Cerebellar cortex (tissue), 1 donor: Measurements from ENCODE around the gene NTM.

Experiments
- DNase-seq: peaks from one replicate; pipeline ENCODE4 v3.0.0-alpha.2; 2015; ENCODE audit warnings: low spot score

Gene NTM

DNA sequence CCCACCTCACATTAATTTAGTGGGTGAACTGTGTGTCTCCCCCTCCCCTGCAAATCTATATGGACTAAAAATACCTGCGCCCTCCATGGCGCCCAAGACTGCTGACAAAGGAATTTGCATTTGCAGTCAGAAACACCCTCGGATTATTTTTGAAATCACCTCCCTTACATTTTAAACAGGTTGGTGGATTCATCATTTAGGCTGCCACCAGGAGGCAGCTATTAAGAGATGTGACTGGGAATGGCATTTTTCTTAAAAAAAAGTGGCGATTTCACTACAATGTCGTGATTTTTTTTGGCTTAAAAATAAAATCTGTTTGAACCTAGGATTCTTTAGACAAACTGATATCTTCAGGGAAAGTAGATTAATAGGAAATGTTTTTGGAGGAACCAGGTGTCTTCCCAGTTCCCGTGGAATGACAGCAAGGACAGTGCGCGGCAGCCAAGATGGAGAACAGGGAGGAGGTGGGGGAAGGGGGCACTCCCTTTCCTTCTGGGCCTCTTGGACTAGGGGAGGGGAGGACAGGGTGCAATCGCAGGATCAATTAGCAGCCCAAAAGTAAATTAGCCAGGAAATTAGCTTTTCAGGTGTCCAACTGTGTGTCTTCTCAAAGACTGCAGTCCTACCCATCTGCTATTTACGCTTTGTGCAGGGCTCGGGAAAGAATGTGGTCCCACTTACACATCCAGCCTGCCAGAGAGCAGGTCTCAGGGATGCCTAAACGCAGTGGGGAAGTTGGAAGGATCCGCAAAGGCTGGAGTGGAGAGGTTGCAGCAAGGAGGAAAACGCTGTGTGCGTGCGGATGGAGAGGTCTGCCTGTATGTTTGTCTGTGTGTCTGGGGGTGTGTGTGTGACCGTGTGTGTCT is 496.4 kb downstream of the NTM start:
- peak; percentile 89 for DNase-seq

DNA sequence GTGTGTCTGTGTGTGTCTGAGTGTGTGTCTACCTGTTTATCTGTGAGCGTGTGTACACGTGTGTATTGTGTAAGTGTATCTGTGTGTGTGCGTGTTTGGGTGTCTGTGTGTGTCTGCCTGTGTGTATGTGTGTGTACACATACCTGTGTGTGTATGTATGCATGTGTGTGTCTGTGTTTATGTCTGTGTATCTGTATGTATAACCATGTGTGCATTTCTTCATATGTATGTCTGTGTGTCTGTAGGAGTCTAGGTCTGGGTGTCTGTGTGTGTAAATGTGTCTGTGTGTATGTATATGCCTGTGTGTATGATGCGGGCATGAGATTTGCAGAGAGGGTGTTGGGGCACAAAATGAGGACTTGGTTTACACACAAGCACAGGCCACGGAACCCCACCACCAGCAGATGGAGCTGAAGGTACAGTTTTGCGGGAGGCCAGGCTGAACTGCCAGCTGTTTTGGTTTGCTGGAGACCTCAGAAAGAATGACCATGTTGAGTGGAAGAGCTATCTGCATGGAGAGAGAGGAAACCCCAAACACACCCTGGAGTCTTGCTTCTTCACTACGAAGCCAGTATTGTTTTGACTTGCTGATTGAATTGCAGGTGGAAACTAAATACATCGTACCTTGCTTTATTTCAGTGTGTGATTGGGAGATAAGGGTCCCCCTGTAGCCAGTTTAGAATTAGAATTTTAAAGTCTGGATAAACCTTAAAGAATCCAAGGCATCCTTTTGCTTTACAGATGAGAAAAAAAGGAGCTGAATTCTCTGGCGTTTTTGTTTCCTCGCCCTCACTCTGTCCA is 497.2 kb downstream of the NTM start:
- peak; percentile 88 for DNase-seq

DNA sequence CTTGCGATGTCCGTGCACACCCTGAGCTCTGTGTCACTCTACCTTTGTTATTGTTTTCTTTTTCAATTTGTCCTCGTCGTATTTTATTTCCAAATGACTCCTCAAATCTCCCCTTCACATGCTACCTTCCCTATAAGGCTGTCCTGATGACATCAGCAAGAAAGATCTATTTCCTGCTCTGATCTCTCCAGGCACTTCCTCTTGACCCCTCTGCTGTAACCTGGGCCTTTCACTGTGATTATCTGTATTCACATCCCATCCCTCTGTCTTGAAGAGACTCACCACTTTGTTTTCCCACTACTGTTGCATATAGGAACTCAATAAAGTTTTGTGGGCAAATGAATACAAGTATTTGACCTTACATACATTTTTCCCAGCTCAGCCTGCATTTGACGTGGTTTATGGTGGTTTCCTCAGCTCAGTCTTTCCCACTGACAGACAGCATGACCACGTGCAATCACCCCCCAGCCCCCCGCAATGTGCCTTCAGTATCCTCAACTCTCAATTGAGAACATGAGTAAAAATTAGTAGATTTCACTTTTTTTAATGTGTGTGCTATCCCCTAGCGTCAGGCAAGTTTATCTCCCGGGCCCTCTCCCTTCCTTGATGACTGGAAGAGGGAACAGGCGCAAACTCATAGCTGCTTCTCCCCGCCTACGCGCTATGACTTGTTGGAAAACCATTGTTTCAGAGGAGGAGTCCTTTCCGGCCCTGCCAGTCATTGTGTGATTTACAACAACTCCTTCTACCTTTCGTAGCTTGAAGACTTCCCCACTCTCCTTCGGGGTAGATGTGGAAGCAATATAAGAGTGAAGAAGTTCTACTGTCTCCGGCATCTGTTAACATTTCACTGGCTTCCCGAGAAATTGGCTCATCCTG is 498.5 kb downstream of the NTM start:
- DNase-seq: no peak

DNA sequence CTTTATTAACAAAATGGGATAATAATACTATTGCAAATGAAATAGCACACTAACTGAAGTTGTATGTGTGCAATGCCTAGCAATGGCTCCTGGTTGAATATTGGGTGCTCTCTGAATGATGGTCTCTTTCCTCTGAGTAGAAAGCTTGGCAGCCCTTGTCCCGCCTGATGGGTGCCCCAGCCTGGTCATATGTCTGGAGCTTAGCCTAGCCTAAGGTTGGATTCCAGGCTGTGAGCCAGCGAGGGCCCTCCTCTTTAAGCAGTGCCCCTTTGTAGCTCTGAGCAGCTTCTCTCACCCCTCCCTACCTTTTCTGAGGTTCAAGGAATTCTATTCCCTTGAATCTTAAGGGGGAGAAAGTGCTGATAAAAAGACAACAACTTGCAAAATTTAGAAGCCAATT is 499.9 kb downstream of the NTM start:
- no peak for DNase-seq

DNA sequence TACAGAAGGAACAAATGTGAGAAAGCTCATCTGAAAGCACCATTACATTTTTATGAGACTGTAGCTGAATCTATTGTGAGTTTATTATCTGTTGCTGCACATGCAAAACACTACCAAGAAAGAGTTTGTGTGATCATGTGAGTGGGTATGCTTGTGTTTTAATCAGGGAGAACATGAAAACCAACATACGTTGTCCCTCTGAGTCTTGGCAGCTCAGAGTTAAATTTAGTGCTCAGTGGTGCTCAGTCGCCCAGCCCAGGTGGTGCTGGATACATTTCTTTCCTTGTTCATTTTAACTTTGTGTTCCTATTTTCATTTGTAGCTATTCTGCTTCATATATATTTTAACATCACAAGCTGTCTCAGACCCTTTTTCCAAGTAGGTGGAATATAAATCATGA is 500.6 kb downstream of the NTM start:
- peak; percentile 59 for DNase-seq

DNA sequence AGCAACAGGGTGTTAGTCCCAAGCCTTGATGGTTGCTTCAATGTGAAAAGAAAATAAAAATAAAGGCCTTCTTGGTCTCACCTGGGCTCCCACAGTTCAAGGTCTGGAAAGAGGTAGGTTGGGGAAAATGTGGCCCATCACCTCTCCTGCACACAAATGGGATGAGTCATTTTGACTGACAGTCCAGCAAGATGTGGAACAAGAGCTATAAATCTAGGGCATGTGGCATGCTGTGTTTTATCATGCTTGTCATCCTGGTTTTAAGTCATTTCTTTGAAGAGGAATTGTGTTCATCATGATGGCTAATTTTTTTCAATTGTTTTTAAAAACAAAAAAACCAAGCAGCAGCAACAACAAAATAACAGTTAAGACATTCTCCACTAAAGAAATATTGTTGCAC is 503.7 kb downstream of the NTM start:
- peak; percentile 63 for DNase-seq

DNA sequence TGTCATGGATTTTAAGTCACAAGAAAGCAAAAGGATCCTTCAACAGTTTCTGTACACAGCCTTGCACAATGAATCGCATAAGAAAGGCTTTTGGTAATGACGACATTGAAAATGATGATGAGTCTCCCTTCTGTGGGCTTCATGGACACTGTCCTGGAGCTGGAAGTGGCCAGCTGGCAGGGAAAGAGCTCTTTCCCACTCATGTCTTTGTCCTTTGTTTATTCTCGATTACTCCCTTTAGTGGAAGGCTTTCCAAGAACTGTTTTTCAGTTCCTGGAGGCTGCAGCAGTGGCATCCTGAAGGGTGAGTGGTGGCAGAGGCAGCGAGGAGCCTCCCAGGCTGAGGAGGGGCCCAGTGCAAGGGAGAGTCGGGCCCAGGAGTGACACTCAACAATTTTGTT is 505.2 kb downstream of the NTM start:
- no peak for DNase-seq

DNA sequence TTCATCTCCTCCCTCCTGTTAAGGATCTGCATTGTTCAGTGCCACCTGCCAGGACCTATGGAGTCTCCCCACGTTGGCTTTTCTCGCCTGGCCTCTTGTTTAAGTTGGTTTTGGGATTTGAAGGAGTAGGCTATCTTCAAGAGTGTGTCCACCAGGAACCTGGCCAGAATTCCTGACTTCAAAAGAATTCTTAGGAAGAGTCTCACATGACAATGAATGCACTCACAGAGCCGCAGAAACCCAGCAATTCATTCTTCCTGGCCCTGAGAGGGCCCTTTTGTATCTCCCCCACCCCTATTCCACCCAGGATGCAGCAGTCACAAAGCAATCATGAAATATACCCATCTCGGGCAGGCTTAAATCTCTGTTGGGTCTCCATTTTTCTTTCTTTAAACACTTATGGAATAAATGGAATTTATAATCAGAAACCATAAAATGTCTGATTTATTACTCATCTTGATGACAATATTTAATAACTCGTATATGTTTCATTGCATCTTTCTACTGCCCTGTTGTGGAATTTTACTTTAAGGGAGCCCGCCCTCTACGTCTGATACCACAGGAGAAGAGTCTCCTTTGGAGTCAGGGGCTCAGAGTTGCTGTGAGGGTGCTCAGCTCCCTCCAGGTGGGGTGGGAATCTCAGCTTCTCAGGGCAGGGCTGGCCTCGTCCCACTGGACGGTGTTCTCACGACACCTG is 507.0 kb downstream of the NTM start:
- no peak for DNase-seq

DNA sequence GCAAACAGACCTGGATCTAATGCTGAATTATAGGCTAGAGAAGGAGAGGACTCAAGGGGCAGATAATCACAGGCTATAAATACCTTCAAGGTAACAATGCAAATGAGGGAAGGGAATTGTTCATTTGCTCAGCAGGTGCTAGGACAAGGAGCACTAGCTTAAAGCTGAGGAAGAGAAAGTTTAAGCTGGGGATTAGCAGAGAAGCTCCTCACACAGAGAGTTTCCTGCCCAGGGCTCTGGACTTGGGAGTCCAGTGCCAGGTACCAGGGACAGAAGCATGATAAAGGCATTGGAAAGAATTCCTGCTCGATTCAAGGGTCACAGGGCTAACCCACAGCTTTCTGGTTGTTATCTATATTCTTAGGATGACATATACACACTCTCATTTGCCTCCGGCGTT is 509.9 kb downstream of the NTM start:
- no peak for DNase-seq

DNA sequence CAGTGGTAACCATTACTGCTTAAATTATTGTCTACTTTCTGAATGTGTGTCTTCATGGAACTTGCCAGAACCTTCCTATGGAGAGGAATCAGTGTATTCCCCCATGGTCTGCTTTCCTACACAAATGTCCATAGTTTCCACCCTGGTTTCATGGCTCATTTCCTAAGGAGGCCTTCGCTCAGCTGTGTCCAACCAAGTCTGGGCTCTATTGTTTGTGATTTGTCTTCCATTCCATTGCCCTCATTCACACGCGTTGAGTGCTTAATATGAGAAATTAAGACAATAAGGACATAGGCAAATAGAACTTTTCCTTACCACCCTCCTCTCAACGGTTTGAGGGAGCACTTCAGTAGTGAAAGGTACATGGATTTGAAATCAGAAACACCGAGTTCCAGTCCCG is 510.6 kb downstream of the NTM start:
- no peak for DNase-seq

DNA sequence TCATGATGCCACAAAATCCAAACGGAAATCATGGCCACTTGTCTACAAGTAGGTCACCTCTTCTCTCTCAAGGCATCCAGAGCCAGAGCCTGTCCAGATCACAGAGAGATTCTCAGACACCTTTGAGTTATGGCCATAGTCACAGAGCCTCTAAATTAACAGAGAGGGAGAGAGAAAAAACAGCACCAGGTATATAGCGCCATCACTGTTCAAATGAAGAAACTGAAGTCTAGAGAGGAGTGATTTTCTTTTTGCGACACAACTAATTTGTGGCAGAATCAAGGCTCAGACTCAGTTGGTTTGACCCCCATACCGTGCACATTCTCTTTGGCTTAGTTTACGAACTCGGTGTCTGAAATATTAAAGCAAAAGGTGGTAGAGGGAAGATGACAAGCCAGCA is 512.9 kb downstream of the NTM start:
- no peak for DNase-seq

DNA sequence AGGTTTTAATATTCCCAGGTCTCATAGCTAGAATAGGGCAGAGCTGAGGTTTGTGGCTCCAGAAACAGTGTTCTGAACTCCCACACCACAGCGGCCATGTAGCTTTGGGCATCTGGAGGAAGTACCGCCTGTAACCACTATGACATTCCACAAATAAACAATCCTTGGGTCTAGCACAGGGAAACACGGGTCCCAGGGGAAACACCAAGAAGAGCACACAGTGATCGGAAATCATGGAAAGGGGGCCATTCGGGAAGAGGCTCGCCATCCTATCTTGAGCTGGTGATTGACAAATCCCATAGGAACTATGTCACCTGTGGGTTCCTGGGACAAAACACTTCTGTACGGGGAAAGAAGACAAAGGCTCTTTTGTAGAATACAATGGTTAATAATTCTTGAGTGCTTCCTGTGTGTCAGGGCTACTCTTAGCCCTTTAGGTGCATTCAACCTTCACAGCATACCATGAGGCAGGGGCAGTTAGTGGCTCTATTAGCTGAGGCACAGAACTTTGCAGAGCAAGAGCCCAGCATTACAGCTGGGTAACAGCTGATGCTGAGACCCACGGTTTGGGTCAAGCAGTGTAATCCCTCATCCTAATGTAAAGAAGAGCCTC is 514.2 kb downstream of the NTM start:
- no peak for DNase-seq

DNA sequence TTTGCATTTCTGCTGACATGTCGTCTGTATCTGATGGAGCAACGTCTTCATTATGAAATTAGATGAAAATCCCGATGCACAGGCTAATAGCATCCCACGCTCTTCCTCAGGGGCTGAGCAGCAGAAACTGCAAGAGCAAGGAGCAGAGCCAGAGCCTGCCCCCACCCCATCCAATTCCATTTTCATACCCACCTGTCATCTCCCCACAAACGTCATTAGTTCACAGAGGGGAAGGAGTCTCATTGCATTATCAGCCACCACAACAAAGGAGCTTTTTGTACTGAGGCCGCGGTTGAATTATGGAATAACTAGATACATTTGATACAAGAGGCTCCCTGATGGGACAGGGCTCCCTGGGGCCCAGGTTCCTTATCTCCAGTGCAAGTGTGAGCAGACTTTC is 515.0 kb downstream of the NTM start:
- no peak for DNase-seq

DNA sequence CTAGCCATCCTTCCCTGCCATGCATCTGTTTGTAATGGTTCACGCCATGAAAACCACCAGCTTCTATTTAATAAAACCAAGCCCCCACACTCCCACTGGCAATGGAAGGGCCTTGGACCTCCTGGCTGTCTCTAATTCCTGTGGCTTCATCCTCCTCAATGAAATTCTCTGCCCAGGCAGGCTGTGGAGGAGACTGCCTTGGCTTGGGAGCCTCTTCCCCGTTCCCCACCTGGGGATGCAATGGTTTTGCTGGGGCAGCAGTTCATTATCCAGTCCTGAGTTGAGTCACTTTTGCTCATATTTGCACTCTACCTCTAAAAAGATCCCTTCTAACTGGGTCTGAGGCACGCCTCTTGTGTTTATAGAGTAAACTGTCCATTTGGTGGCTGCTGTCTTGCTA is 515.8 kb downstream of the NTM start:
- DNase-seq: no peak

DNA sequence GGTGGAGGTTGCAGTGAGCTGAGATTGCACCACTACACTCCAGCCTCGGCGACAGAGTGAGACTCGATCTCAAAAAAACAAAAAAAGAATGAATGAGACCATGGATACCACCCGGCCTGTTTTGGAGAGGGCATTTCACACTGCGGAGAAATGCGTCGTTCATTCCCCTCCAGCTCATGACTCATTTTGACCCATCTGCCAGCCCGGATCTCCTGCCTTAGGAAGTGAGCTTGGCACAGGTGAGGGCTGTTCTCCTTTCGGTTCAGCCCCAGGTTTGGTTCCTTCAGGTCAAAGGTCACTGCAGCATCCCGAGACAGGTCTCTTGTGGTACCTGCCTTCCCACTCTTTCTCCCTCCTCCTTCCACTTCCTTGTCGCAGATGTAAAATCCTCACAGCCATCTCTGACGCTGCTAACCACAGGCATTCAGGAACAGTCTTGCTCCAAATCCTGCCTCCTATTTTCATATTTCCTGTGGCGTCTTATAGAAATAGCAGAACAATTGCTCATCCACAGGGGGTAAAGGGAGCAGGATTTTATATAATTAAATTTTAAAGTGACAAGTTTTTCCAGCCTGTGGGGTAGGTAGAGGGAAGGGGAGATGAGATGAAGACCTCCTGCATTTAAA is 517.9 kb downstream of the NTM start:
- DNase-seq: peak; percentile 46

DNA sequence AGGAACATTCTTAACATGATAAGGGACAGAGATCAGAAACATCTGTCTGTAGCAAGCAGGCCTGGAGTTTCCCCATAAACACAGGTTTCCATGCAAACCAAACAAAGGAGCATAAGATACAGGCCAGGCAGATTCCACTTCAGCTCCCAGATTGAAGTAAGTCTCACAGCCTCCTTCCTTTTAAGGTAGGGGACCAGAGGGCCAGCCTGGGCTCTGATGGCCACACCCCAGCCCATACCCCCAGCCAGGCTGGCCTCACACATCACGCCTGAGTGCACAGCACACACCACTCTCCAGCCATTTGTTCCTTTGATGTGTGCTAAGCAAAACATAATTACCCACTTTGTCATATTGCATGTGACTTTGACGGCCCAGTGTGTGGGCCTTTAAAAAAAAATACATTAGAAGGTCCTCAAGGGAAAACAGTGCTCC is 518.7 kb downstream of the NTM start:
- DNase-seq: no peak

DNA sequence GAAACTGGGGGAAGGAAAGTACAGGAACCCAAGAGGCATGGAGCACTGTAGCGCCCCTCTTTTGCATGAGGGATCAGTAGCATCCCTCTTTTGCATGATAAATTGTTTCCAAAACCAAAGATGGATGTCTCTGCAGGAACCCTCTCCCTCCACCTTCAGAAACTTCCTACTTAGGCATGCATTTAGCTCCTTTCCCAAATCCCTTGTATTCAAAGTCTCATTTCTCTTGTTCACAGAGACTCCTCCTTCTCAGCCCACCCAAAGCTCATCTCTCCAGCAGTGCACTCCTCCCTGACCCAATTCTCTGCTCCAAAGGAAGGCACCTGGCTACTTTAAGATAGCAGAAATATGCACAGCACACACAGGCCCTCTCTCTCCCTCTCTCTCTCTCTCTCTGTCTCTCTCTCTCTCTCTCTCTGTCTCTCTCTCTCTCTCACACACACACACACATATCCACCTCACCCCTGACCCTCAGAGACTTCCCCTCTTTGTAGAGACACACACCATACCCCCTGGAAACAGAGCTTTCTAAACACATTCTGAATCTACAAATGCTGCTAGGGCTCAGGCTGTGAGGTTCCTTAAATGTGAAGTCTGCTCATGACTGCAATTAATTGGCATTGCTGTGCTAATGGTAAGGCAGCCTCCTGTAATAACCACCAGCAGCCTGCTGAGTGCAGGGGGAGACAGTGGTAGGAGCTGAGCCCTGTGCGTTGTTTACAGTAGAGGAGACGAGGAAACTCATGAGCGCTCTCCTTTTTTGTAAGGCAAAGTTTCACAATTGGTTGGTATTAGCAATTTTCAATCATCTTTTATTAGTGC is 519.6 kb downstream of the NTM start:
- no peak for DNase-seq

DNA sequence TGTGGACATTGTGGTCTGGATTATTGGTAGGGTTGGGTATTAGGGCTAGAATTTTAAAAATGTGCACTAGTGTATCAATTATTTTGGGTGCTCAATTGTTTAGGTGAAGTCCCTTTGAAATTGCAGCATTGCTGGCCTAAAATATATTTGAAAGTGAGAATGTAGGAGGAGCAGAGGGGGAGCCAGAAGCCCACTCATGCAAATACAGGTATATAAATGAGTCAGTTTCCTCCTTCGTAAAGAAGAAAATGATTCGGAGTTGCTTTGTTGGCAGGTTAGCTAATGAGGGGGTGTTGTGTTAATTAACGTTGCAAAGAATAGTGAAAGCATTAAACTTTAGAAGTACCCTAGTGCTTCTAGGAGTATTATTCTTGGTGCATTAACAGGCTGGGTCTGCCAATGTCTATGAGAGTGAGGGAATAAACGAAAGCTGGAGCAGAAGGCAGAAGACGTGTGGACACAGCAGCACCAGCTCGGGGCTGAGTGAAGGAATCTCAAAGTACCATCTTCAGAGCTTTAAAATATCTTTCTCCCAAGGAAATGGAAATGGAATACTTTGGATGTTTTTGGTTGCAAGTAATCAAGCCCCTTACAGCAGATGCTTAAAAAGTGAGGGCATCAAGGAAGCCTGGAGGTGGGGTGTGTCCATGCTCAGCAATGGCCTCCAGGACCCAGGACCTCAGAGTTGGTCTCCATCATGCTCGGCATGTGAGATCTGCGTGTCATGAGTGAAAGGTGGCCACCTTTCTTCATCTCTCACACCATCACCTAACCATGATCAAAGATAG is 522.9 kb downstream of the NTM start:
- DNase-seq: no peak

DNA sequence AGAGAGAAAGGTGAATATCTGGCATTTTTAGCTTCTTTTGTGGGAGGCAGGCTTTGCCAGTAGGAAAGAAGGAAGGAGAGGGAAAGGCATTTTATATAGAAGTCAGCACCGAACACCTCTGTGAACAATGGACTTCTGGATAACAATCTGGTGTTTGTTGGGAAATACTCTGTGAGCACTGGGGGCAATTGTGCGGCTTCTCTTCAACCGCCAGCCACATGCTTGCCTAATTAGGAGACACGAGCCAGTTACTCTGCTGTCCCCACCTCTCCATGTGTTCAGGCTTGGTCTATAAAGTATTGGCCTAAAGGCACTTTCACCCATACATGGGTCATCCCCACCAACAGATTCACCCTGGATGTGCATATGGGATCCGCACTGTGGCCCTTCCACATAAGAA is 523.6 kb downstream of the NTM start:
- no peak for DNase-seq
